HG03469 (cell line): ENCODE results near the gene TNNT2.

Experiments
- ATAC-seq: cut with Tn5 transposase; IDR thresholded peaks from one replicate; pipeline ENCODE4 v1.9.1; 2021; ENCODE audit warnings: mild to moderate bottlenecking, moderate library complexity, moderate number of reproducible peaks; ENCODE audit not compliant: unreplicated experiment

The TNNT2 gene

GRCh38 chr1:201378804-201379203, 1.3 kb upstream of the TNNT2 start:
- no peak for ATAC-seq

GRCh38 chr1:201376464-201377374, 761 bp downstream of the TNNT2 start:
- no peak for ATAC-seq

- ATAC-seq, result no peak
Measured at GRCh38 chr1:201376107-201376463, 1.4 kb downstream of the TNNT2 start.

- ATAC-seq, result no peak
Measured at GRCh38 chr1:201375169-201375568, 2.3 kb downstream of the TNNT2 start.

GRCh38 chr1:201374364-201374763, 3.1 kb downstream of the TNNT2 start:
- ATAC-seq, result no peak

GRCh38 chr1:201371792-201372191, 5.7 kb downstream of the TNNT2 start:
- no peak for ATAC-seq

GRCh38 chr1:201371276-201371675, 6.2 kb downstream of the TNNT2 start:
- ATAC-seq, result no peak

GRCh38 chr1:201370500-201370899, 7.0 kb downstream of the TNNT2 start:
- no peak for ATAC-seq

- ATAC-seq, result no peak
Measured at GRCh38 chr1:201369209-201369608, 8.3 kb downstream of the TNNT2 start.

GRCh38 chr1:201366696-201367095, 10.8 kb downstream of the TNNT2 start:
- no peak for ATAC-seq

GRCh38 chr1:201365251-201365650, 12.2 kb downstream of the TNNT2 start:
- no peak for ATAC-seq

- no peak for ATAC-seq
Measured at GRCh38 chr1:201364808-201365105, 12.7 kb downstream of the TNNT2 start.

- no peak for ATAC-seq
Measured at GRCh38 chr1:201363467-201363866, 14.0 kb downstream of the TNNT2 start.

- no peak for ATAC-seq
Measured at GRCh38 chr1:201362906-201363305, 14.6 kb downstream of the TNNT2 start.

GRCh38 chr1:201361652-201362504, 15.6 kb downstream of the TNNT2 start:
- no peak for ATAC-seq

- ATAC-seq, result no peak
Measured at GRCh38 chr1:201360901-201361651, 16.4 kb downstream of the TNNT2 start.

GRCh38 chr1:201360486-201360885, 17.0 kb downstream of the TNNT2 start:
- no peak for ATAC-seq

- no peak for ATAC-seq
Measured at GRCh38 chr1:201359873-201360210, 17.6 kb downstream of the TNNT2 start.

- no peak for ATAC-seq
Measured at GRCh38 chr1:201359031-201359872, 18.2 kb downstream of the TNNT2 start.

- no peak for ATAC-seq
Measured at GRCh38 chr1:201358596-201358995, 18.9 kb downstream of the TNNT2 start.
